C4-2B (cell line): Measurements from ENCODE around the gene MIPEP.

ENCODE experiments used
- CTCF ChIP-seq: fragments of 450-650 bp; conservative IDR thresholded peaks from 2 replicates; pipeline ENCODE4 v1.5.1; 2017; ENCODE audit warnings: mild to moderate bottlenecking
- ZFX ChIP-seq: fragments of 450-650 bp; IDR thresholded peaks from 2 replicates; pipeline ENCODE4 v1.6.1; 2017

DNA sequence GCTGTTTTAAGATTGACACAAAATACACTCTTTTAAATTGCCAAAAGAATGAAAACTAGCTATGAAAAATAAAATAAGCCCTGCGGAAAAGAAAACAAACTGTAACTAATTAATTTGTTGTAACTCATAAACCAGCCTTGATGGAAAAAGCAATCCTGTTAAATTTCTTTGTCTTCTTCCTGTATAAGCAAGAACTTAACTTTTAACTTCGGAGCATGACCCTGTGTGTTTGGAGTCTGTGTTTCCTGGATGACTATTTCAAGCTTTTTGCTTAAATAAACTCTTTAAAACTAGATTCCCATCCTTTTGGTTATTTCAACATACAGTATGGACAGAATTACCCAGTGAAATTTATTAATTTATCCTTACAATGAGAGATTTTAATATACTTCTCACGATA, 196.4 kb downstream of the MIPEP start:
- no peak for TF ChIP-seq CTCF
- TF ChIP-seq ZFX: no peak
